HG02623 (cell line): ENCODE data around the gene RBM11.
"Not testable (repeated sequence)": the region's sequence is repeated elsewhere in the genome, so short reads cannot be mapped to it uniquely, and the experiment has no call there.

Experiments
- ATAC-seq: cut with Tn5 transposase; IDR thresholded peaks from one replicate; pipeline ENCODE4 v1.9.1; 2021; ENCODE audit warnings: moderate library complexity; ENCODE audit not compliant: unreplicated experiment

The RBM11 gene

GRCh38 chr21:14215971-14216641 is at the start of gene RBM11:
TSS of gene RBM11 (plus strand) at chr21:14216157. CDS start at chr21:14216187, 30 bp downstream.
- ATAC-seq: peak; percentile 94

- ATAC-seq: not testable (repeated sequence)
These were observed 49.3 kb upstream of the RBM11 start for GRCh38 chr21:14166463-14167223.

GRCh38 chr21:14206222-14206621 is 9.7 kb upstream of the RBM11 start:
- ATAC-seq: no peak

DNA sequence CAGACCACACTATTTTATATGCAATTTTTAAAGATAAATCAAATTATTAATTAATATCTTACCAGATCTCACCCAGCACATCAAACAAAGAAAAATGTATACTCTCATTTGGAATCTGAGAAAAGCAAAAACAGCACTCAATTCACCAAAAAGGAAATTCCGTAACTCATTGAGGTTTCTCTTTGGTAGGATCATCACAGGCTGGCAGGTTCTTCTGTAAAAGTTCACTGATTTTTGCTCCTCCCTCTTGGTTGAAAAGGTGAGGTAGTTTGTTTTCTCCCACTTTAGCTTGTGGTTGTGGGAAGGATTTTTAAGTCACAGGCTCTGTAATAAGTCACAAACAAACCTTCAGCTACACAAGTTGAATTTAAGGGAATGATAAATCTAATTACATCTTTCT is 5.2 kb upstream of the RBM11 start, which contains the start of gene LIPI:
TSS of gene LIPI (minus strand) at position 218 of the 400 bp plus-strand sequence. CDS start at position 108, 110 bp downstream.
- ATAC-seq: no peak

- ATAC-seq: no peak
These were observed 2.8 kb upstream of the RBM11 start for GRCh38 chr21:14213164-14213563.

GRCh38 chr21:14223365-14223764 is 7.4 kb downstream of the RBM11 start:
- ATAC-seq: no peak

DNA sequence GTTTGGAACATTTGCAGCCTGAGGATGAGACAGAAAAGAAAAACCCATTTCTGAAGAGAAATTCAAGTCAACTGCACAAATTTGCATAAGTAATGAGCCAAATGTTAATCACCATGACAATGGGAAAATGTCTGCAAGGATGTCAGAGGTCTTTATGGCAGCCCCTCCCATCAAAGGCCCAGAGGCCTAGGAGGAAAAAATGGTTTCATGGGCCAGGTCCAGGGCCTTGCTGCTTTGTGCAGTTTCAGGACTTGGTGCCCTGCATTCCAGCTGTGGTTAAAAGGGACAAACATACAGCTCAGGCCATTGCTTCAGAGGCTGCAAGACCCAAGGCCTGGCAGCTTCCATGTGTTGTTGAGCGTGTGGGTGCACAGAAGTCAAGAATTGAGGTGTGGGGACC is 13.4 kb downstream of the RBM11 start:
- no peak for ATAC-seq

- ATAC-seq: no peak
These were observed 19.1 kb downstream of the RBM11 start for GRCh38 chr21:14235101-14235500.

DNA sequence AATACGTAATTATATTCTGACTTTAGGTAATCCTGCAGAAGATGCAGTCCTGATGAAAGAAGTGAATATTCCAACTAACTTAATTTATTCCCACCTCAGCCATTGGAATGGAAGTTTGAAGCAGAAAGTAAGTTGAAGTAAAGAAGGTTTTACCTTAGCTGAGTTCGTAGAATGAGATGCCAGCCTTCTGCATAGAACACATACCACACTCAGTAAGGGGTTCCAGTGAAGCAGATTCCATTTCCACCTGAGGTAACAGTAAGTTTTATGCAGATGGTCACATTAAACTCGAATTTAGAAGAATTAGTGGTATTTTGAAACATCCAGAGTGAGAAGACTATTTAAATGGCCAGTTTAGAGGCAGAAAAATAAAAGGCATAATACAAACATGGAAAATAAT is 20.2 kb downstream of the RBM11 start:
- ATAC-seq: no peak

DNA sequence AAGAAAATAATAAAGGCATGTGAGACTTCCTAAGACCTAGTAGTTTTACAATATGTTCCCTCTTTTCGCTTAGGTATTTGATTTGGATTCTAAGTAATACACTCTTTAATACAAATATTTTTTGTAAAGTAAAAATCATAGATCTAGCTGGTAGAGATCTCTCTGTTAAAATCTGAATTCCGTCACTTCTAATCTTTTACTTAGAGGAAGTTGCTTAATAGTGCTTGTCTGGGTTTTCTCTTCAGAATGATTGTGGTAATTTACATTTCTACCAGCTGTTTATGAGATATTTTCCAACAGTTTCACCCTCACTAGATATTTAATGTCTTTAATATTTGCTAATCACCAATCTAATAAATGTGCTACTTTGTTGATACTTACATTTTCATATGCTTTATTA is 23.3 kb downstream of the RBM11 start:
- no peak for ATAC-seq

- ATAC-seq: no peak
These were observed 25.3 kb downstream of the RBM11 start for GRCh38 chr21:14241297-14241696.

GRCh38 chr21:14243461-14243860 is 27.5 kb downstream of the RBM11 start:
- ATAC-seq: no peak

DNA sequence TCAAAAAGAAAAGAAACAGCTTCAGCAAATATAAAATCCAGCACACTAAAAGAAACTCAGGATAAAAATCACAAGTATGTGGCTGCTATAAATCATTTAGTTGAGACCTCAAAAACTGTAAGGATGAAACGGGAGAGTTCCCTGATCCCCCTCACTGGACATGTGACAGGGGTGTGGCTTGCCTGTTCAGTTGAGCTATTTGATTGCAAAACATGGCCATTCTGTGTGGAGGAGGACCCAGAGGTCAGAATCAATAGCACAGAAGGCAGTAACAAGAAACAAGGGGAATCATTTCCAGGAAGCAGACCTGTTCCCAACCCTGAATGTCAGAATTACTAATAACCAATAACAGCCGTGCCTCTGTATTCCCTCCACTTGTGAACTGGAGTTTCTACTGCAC is 27.9 kb downstream of the RBM11 start:
- ATAC-seq: no peak

- no peak for ATAC-seq
These were observed 29.0 kb downstream of the RBM11 start for GRCh38 chr21:14244911-14245310.

- no peak for ATAC-seq
These were observed 29.8 kb downstream of the RBM11 start for GRCh38 chr21:14245711-14246110.

- ATAC-seq: no peak
These were observed 35.4 kb downstream of the RBM11 start for GRCh38 chr21:14251336-14251735.

GRCh38 chr21:14259747-14260146 is 43.8 kb downstream of the RBM11 start:
- no peak for ATAC-seq

- ATAC-seq: no peak
These were observed 44.3 kb downstream of the RBM11 start for GRCh38 chr21:14260174-14260764.

- ATAC-seq: no peak
These were observed 46.1 kb downstream of the RBM11 start for GRCh38 chr21:14262039-14262438.

DNA sequence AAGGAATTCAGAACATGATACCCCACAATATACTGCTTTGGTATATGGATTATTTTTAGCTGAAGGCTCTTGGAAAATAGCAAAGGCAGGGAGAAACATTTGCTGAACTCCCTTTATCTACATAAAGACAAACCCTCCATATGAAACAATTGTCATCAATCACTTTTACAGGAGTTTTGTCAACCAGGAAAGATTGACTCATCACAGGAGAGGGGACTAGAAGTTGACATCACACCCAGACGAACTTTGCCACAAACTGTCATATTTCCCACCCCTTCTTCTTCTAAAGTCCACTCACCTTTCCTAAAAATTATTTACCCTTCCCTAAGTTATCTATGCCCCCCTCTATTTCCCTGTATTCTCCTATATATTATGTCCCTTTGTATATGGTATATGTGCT is 47.9 kb downstream of the RBM11 start:
- no peak for ATAC-seq

GRCh38 chr21:14265023-14265422 is 49.1 kb downstream of the RBM11 start:
- ATAC-seq: no peak

- no peak for ATAC-seq
These were observed 51.1 kb downstream of the RBM11 start for GRCh38 chr21:14267076-14267475.
